HepG2 (cell line): ENCODE results near the gene ATP2B3. TPM values are rescaled to one million over a fixed set of nuclear protein-coding genes. Genes with fewer than 3 reads are reported as not detected.

Experiments used
- ATAC-seq: fragments of 200-7000 bp; cut with Tn5 transposase; 3 replicates; pipeline ENCODE4 v1.9.1; 2020; ENCODE audit warnings: mild to moderate bottlenecking, moderate library complexity
- BruUV-seq: library from RNA; stranded (reverse); fragments of 400-500 nt; replicated peaks from 2 replicates; lab custom pipeline; 2021; lab: Mats Ljungman, UMichigan
- CTCF ChIA-PET: fragments of 300-600 bp; formaldehyde crosslinking; extraction: SDS; loops from one replicate; lab custom pipeline; 2021; ENCODE audit warnings: low total read pairs, inconsistent platforms, low intra/inter-chr PET ratio; lab: Yijun Ruan, JAX
- POLR2A ChIA-PET: fragments of 350-600 bp; sonication (Branson Sonifier 250); formaldehyde crosslinking; loops from one replicate; lab custom pipeline; 2020; ENCODE audit warnings: antibody characterized with exemption, inconsistent platforms; lab: Yijun Ruan, JAX
- DNase-seq: peaks from one replicate; pipeline ENCODE4 v3.0.0-alpha.2; 2015; ENCODE audit warnings: low spot score
- FAIRE-seq: peaks from 3 replicates; lab custom pipeline; 2011; peaks lifted over from hg19 to GRCh38; lab: Jason Lieb, UNC
- H2AFZ ChIP-seq: one replicate; pipeline ENCODE4 v1.6.1; 2011; ENCODE audit warnings: low read length, inconsistent platforms
- H3K27ac ChIP-seq: fragments of 300-600 bp; 3 replicates; pipeline ENCODE4 v1.8.0; 2011; ENCODE audit warnings: mixed run types, mild to moderate bottlenecking, mixed read lengths, low read length, inconsistent platforms; ENCODE audit not compliant: insufficient read depth; ENCODE audit errors: extremely low read length
- H3K27me3 ChIP-seq, 2 experiments: fragments of 200-600 bp in 1 of 2; 2 replicates in 1 of 2; 3 replicates in 1 of 2; pipeline versions ENCODE4 v1.6.0 to v1.8.0; 2011; ENCODE audit warnings: low read length in 2 of 2, mild to moderate bottlenecking in 2 of 2, moderate library complexity in 2 of 2, inconsistent platforms in 1 of 2; ENCODE audit not compliant: insufficient read depth in 2 of 2, control insufficient read depth in 1 of 2
- H3K36me3 ChIP-seq, 2 experiments: fragments of 200-600 bp in 1 of 2; replicated peaks in 1 of 2; 2 replicates in 1 of 2; 3 replicates in 1 of 2; pipeline versions ENCODE4 v1.5.1 to v1.8.0; 2011; ENCODE audit warnings: low read length in 2 of 2, inconsistent platforms in 1 of 2; ENCODE audit not compliant: insufficient read depth in 2 of 2, control insufficient read depth in 1 of 2
- H3K4me1 ChIP-seq: 2 replicates; pipeline ENCODE4 v1.5.1; 2012; ENCODE audit warnings: low read length, inconsistent platforms; ENCODE audit not compliant: insufficient read depth
- H3K4me2 ChIP-seq: 2 replicates; pipeline ENCODE4 v1.6.0; 2011; ENCODE audit warnings: low read depth, low read length, inconsistent platforms
- H3K4me3 ChIP-seq, 3 experiments: fragments of 200-600 bp in 1 of 3; sonication (generic), shearing (Covaris generic) in 1 of 3; replicated peaks in 1 of 3; 2 replicates each; pipeline ENCODE4 v1.5.1; 2011 to 2016; ENCODE audit warnings: low read length in 3 of 3, inconsistent platforms in 2 of 3, low read depth in 2 of 3, mild to moderate bottlenecking in 2 of 3, control low read depth in 1 of 3, mixed read lengths in 1 of 3; ENCODE audit not compliant: insufficient read depth in 1 of 3
- H3K79me2 ChIP-seq: one replicate; pipeline ENCODE4 v1.6.1; 2011; ENCODE audit warnings: low read length, inconsistent platforms; ENCODE audit not compliant: insufficient read depth
- H3K9ac ChIP-seq: 2 replicates; pipeline ENCODE4 v1.6.0; 2011; ENCODE audit warnings: mild to moderate bottlenecking, low read depth, low read length, inconsistent platforms; ENCODE audit not compliant: insufficient read depth
- H3K9me3 ChIP-seq: 2 replicates; pipeline ENCODE4 v1.5.1; 2012; ENCODE audit warnings: mild to moderate bottlenecking, low read length
- H4K20me1 ChIP-seq: 2 replicates; pipeline ENCODE4 v1.6.0; 2011; ENCODE audit warnings: inconsistent platforms, mild to moderate bottlenecking, low read length, moderate library complexity; ENCODE audit not compliant: insufficient read depth
- CBX1 ChIP-seq: IDR thresholded peaks from one replicate; pipeline ENCODE4 v1.6.1; 2016; ENCODE audit warnings: antibody characterized with exemption, low read depth
- DNMT1 ChIP-seq: sonication (generic); formaldehyde crosslinking; IDR thresholded peaks from 2 replicates; pipeline ENCODE4 v1.5.1; 2020; ENCODE audit warnings: mild to moderate bottlenecking, missing genetic modification reagents
- XRCC5 ChIP-seq: fragments of 200-400 bp; formaldehyde crosslinking; optimal IDR thresholded peaks from 2 replicates; pipeline ENCODE3; 2017; ENCODE audit warnings: mild to moderate bottlenecking, low read length
- ZBTB7A ChIP-seq: sonication (generic); formaldehyde crosslinking; IDR thresholded peaks from 2 replicates; pipeline ENCODE4 v1.8.0; 2022; ENCODE audit warnings: mild to moderate bottlenecking, missing genetic modification reagents
- ZNF550 ChIP-seq: sonication (generic); formaldehyde crosslinking; IDR thresholded peaks from 2 replicates; pipeline ENCODE4 v1.4.0; 2020; ENCODE audit warnings: mild to moderate bottlenecking, missing genetic modification reagents, borderline replicate concordance
- ZNF746 ChIP-seq: sonication (generic); formaldehyde crosslinking; IDR thresholded peaks from 2 replicates; pipeline ENCODE4 v1.8.0; 2022; ENCODE audit warnings: mild to moderate bottlenecking, missing genetic modification reagents
- WGBS: methylation state at CpG from one replicate; pipeline ENCODE4 v1.1.6; 2017; ENCODE audit warnings: low lambda C conversion rate; 5-methylcytosine and 5-hydroxymethylcytosine counted together
- in situ Hi-C: cut with HindIII; loops from 2 replicates; pipeline ENCODE4 v1.10.0; 2017; ENCODE audit warnings: low pct_unique_long_range_greater_than_20kb; ENCODE audit not compliant: extremely low pct_ligation_motif_present
- intact Hi-C: fragments of 100-400 bp; cut with micrococcal nuclease; formaldehyde crosslinking; loops from one replicate; pipeline ENCODE4 v1.10.0; 2022; ENCODE audit not compliant: unreplicated experiment
- polyA plus RNA-seq, 8 experiments: library from polyadenylated mRNA; depleted of rRNA in 3 of 8; stranded (reverse) in 7 of 8; unstranded in 1 of 8; fragments of >200 nt; fragmentation: Illumina TruSeq in 4 of 8; extraction: Trizol in 4 of 8; gene quantifications; 2 replicates each; pipeline versions ENCODE4 v1.2.1 to v1.2.3, GENCODE V29; 2011 to 2016; ENCODE audit warnings: low read depth in 4 of 8, missing spikeins in 1 of 8, mixed read lengths in 1 of 8; ENCODE audit not compliant: insufficient read depth in 1 of 8
- total RNA-seq, 5 experiments: library from RNA; depleted of rRNA; stranded (reverse); fragments of >200 nt; fragmentation: Illumina TruSeq; extraction: Trizol; gene quantifications; 2 replicates each; pipeline ENCODE4 v1.2.3, GENCODE V29; 2016; ENCODE audit warnings: low read depth in 1 of 5
- TF ChIP-seq, protein P1 (sequence below): sonication (generic); formaldehyde crosslinking; IDR thresholded peaks from 2 replicates; pipeline ENCODE4 v1.9.0; 2022; ENCODE audit warnings: missing genetic modification reagents, mild to moderate bottlenecking, borderline replicate concordance
- TF ChIP-seq, protein P2 (sequence below): sonication (generic); formaldehyde crosslinking; conservative IDR thresholded peaks from 2 replicates; pipeline ENCODE4 v1.4.0; 2020; ENCODE audit warnings: mild to moderate bottlenecking, missing genetic modification reagents, moderate library complexity
- TF ChIP-seq, protein P3 (sequence below): conservative IDR thresholded peaks from 2 replicates; pipeline ENCODE4 v1.6.1; 2018; ENCODE audit warnings: missing genetic modification reagents
- TF ChIP-seq, protein P4 (sequence below): sonication (generic); formaldehyde crosslinking; IDR thresholded peaks from 2 replicates; pipeline ENCODE4 v1.4.0; 2020; ENCODE audit warnings: missing genetic modification reagents

Gene ATP2B3
- total and polyA plus RNA-seq, 2 of the 13 experiments (the other 11 are each of a cell fraction or from before 2014, with no cell fraction given), result not detected

DNA sequence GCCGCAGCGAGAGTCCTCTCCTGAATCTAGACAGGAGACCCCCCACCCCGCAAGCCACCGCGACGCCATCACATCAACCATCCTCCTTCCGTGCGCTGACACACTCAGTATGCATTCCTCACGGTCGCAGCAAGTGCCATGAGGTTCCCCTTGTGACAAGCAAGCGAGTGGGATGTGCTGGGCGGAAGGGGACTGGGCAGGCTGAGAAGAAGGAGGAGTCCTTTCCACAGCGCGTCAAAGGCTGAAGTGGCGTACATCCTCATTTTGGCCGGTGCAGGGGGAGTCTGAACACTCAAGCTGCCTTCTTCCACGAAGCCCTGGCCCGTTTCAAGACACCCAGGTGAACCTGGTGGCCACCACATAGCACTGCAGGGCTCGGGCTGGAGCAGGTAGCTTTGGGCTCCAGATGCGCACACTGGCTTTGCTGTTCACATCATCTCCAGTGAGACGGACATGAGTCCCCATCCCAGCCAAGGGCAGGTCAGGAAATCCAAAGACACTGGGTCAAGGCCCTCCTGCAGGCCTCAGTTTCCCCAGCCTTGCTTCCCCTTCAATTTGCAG is 51.1 kb downstream of the ATP2B3 start:
- BruUV-seq, result no TSS peak
- H3K27me3 ChIP-seq, result peaks cover 4 to 34% of the 10 kb centered on the region in 2 experiments; a peak in 4 of 5 replicates
- no peak overlapping the region for H2AFZ ChIP-seq
- H3K9ac ChIP-seq, result no peak overlapping the region
- intact Hi-C loops, result no loop called here
- CTCF ChIA-PET, result no interaction called here
- TF ChIP-seq DNMT1 (CRISPR knock-in tag) (no peak), ZNF746 (CRISPR knock-in tag) (no peak), CBX1 (no peak), ZBTB7A (CRISPR knock-in tag) (no peak), ZNF550 (CRISPR knock-in tag) (no peak), XRCC5 (no peak)
- TF ChIP-seq, protein P1, sequence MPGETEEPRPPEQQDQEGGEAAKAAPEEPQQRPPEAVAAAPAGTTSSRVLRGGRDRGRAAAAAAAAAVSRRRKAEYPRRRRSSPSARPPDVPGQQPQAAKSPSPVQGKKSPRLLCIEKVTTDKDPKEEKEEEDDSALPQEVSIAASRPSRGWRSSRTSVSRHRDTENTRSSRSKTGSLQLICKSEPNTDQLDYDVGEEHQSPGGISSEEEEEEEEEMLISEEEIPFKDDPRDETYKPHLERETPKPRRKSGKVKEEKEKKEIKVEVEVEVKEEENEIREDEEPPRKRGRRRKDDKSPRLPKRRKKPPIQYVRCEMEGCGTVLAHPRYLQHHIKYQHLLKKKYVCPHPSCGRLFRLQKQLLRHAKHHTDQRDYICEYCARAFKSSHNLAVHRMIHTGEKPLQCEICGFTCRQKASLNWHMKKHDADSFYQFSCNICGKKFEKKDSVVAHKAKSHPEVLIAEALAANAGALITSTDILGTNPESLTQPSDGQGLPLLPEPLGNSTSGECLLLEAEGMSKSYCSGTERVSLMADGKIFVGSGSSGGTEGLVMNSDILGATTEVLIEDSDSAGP (CRISPR knock-in tag), result no peak
- TF ChIP-seq, protein P2, sequence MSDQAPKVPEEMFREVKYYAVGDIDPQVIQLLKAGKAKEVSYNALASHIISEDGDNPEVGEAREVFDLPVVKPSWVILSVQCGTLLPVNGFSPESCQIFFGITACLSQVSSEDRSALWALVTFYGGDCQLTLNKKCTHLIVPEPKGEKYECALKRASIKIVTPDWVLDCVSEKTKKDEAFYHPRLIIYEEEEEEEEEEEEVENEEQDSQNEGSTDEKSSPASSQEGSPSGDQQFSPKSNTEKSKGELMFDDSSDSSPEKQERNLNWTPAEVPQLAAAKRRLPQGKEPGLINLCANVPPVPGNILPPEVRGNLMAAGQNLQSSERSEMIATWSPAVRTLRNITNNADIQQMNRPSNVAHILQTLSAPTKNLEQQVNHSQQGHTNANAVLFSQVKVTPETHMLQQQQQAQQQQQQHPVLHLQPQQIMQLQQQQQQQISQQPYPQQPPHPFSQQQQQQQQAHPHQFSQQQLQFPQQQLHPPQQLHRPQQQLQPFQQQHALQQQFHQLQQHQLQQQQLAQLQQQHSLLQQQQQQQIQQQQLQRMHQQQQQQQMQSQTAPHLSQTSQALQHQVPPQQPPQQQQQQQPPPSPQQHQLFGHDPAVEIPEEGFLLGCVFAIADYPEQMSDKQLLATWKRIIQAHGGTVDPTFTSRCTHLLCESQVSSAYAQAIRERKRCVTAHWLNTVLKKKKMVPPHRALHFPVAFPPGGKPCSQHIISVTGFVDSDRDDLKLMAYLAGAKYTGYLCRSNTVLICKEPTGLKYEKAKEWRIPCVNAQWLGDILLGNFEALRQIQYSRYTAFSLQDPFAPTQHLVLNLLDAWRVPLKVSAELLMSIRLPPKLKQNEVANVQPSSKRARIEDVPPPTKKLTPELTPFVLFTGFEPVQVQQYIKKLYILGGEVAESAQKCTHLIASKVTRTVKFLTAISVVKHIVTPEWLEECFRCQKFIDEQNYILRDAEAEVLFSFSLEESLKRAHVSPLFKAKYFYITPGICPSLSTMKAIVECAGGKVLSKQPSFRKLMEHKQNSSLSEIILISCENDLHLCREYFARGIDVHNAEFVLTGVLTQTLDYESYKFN (CRISPR knock-in tag), result no peak
- TF ChIP-seq, protein P3, sequence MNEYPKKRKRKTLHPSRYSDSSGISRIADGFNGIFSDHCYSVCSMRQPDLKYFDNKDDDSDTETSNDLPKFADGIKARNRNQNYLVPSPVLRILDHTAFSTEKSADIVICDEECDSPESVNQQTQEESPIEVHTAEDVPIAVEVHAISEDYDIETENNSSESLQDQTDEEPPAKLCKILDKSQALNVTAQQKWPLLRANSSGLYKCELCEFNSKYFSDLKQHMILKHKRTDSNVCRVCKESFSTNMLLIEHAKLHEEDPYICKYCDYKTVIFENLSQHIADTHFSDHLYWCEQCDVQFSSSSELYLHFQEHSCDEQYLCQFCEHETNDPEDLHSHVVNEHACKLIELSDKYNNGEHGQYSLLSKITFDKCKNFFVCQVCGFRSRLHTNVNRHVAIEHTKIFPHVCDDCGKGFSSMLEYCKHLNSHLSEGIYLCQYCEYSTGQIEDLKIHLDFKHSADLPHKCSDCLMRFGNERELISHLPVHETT (CRISPR knock-in tag), result no peak
- TF ChIP-seq, protein P4, sequence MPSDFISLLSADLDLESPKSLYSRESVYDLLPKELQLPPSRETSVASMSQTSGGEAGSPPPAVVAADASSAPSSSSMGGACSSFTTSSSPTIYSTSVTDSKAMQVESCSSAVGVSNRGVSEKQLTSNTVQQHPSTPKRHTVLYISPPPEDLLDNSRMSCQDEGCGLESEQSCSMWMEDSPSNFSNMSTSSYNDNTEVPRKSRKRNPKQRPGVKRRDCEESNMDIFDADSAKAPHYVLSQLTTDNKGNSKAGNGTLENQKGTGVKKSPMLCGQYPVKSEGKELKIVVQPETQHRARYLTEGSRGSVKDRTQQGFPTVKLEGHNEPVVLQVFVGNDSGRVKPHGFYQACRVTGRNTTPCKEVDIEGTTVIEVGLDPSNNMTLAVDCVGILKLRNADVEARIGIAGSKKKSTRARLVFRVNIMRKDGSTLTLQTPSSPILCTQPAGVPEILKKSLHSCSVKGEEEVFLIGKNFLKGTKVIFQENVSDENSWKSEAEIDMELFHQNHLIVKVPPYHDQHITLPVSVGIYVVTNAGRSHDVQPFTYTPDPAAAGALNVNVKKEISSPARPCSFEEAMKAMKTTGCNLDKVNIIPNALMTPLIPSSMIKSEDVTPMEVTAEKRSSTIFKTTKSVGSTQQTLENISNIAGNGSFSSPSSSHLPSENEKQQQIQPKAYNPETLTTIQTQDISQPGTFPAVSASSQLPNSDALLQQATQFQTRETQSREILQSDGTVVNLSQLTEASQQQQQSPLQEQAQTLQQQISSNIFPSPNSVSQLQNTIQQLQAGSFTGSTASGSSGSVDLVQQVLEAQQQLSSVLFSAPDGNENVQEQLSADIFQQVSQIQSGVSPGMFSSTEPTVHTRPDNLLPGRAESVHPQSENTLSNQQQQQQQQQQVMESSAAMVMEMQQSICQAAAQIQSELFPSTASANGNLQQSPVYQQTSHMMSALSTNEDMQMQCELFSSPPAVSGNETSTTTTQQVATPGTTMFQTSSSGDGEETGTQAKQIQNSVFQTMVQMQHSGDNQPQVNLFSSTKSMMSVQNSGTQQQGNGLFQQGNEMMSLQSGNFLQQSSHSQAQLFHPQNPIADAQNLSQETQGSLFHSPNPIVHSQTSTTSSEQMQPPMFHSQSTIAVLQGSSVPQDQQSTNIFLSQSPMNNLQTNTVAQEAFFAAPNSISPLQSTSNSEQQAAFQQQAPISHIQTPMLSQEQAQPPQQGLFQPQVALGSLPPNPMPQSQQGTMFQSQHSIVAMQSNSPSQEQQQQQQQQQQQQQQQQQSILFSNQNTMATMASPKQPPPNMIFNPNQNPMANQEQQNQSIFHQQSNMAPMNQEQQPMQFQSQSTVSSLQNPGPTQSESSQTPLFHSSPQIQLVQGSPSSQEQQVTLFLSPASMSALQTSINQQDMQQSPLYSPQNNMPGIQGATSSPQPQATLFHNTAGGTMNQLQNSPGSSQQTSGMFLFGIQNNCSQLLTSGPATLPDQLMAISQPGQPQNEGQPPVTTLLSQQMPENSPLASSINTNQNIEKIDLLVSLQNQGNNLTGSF, result no peak
- TF ChIP-seq, all 625 proteins: peak for 0
- DNase-seq, result no peak
- no peak overlapping the region for H3K4me2 ChIP-seq
- H3K4me1 ChIP-seq, result peaks cover 11% of the 10 kb centered on the region
- POLR2A ChIA-PET, result no interaction called here
- no peak for FAIRE-seq
- in situ Hi-C loops, result no loop called here
- no peaks in the 10 kb centered on the region for H3K36me3 ChIP-seq
- H4K20me1 ChIP-seq, result no peaks in the 10 kb centered on the region
- no peak overlapping the region for H3K4me3 ChIP-seq
- no peaks in the 10 kb centered on the region for H3K79me2 ChIP-seq
- no peaks in the 10 kb centered on the region for H3K9me3 ChIP-seq
- ATAC-seq, result peak; percentile 72
- no peak overlapping the region for H3K27ac ChIP-seq
- WGBS, result 62% methylated on average over 10 of the region's 21 CpGs
